Activated CD4-positive, alpha-beta memory T cell treated with anti-CD3 and anti-CD28 coated beads, Interleukin-2, amount 10 ng/mL, durations not matched to agents 7 days and 5 days (primary cell): Measurements from ENCODE around the gene NGLY1. TPM values are rescaled to one million over a fixed set of nuclear protein-coding genes. Genes with fewer than 3 reads are reported as not detected.

Experiments used
- total RNA-seq, 2 experiments: library from RNA; stranded (reverse); gene quantifications; one replicate each; pipeline ENCODE4 v1.2.3, GENCODE V29; 2021

Gene NGLY1
- total RNA-seq, 2 experiments from 2014 or later: 56.4 to 61.2 TPM

Other genes starting within 250 kb of the NGLY1 start
- gene TOP2B, start 118.5 kb downstream of the NGLY1 start, total RNA-seq: 100 to 1,000 TPM; 114 TPM
- gene OXSM, start 6.6 kb upstream of the NGLY1 start, total RNA-seq: 10 to 100 TPM; 13.2 to 14.3 TPM